GM12891 (cell line): Measurements from ENCODE around the gene KLHL36.

ENCODE experiments used
- DNase-seq: peaks from one replicate; pipeline ENCODE4 v3.0.0; 2011; ENCODE audit warnings: low spot score; ENCODE audit not compliant: insufficient read length
- FAIRE-seq: peaks from 2 replicates; lab custom pipeline; 2011; peaks lifted over from hg19 to GRCh38; lab: Jason Lieb, UNC
- PAX5 ChIP-seq: IDR thresholded peaks from 2 replicates; pipeline ENCODE4 v1.6.1; 2011; ENCODE audit warnings: low read length, moderate library complexity, mild to moderate bottlenecking; ENCODE audit not compliant: insufficient read depth, severe bottlenecking
- POLR2A ChIP-seq: IDR thresholded peaks from 2 replicates; pipeline ENCODE4 v1.6.1; 2011; ENCODE audit warnings: low read depth, low read length, control low read depth
- POLR2AphosphoS5 ChIP-seq: IDR thresholded peaks from 2 replicates; pipeline ENCODE4 v1.6.1; 2011; ENCODE audit warnings: low read depth, low read length, control low read depth
- POU2F2 ChIP-seq: IDR thresholded peaks from 2 replicates; pipeline ENCODE4 v1.6.1; 2011; ENCODE audit warnings: low read depth, mild to moderate bottlenecking, control low read depth, low read length, moderate library complexity
- SPI1 ChIP-seq: IDR thresholded peaks from 2 replicates; pipeline ENCODE4 v1.6.1; 2011; ENCODE audit warnings: low read depth, low read length, control low read depth
- TAF1 ChIP-seq: IDR thresholded peaks from 2 replicates; pipeline ENCODE4 v1.6.1; 2011; ENCODE audit warnings: low read depth, low read length, control low read depth

The KLHL36 gene

GRCh38 chr16:84607061-84607460 is 41.2 kb upstream of the KLHL36 start:
- FAIRE-seq: peak; percentile 84
- no peak for TF ChIP-seq TAF1
- TF ChIP-seq POU2F2: no peak
- TF ChIP-seq POLR2A: no peak
- TF ChIP-seq POLR2AphosphoS5: no peak
- no peak for TF ChIP-seq SPI1
- TF ChIP-seq PAX5: no peak
- no peak for DNase-seq

GRCh38 chr16:84607694-84608093 is 40.6 kb upstream of the KLHL36 start:
- TF ChIP-seq POLR2A (no peak), POLR2AphosphoS5 (no peak), SPI1 (peak; percentile 96)
- FAIRE-seq: peak; percentile 89
- DNase-seq: no peak

GRCh38 chr16:84608282-84608681 is 40.0 kb upstream of the KLHL36 start:
- no peak for DNase-seq
- TF ChIP-seq PAX5 (no peak), SPI1 (no peak)
- peak; percentile 87 for FAIRE-seq

GRCh38 chr16:84609563-84610177 is 38.6 kb upstream of the KLHL36 start:
- DNase-seq (no peak), FAIRE-seq (peak; percentile 72)
- TF ChIP-seq POLR2A (no peak), PAX5 (no peak), POLR2AphosphoS5 (no peak), TAF1 (no peak), SPI1 (no peak), POU2F2 (no peak)

- DNase-seq: no peak
- TF ChIP-seq POU2F2: no peak
- no peak for TF ChIP-seq PAX5
- no peak for TF ChIP-seq POLR2A
- TF ChIP-seq TAF1: no peak
- no peak for TF ChIP-seq SPI1
- no peak for FAIRE-seq
Measured at GRCh38 chr16:84610376-84610775, 37.9 kb upstream of the KLHL36 start.

- no peak for DNase-seq
- FAIRE-seq: peak; percentile 20
- TF ChIP-seq POU2F2 (no peak), POLR2A (no peak), PAX5 (no peak), SPI1 (no peak), POLR2AphosphoS5 (no peak), TAF1 (no peak)
Measured at GRCh38 chr16:84611041-84611440, 37.3 kb upstream of the KLHL36 start.

- FAIRE-seq: no peak
- TF ChIP-seq POLR2AphosphoS5: no peak
- no peak for TF ChIP-seq POU2F2
- DNase-seq: no peak
Measured at GRCh38 chr16:84612686-84613085, 35.6 kb upstream of the KLHL36 start.

- DNase-seq (no peak), FAIRE-seq (no peak)
- TF ChIP-seq SPI1: no peak
- TF ChIP-seq POLR2AphosphoS5: no peak
- TF ChIP-seq TAF1: no peak
- no peak for TF ChIP-seq POLR2A
- TF ChIP-seq POU2F2: no peak
- TF ChIP-seq PAX5: no peak
Measured at GRCh38 chr16:84613408-84614072, 34.8 kb upstream of the KLHL36 start.

- DNase-seq (no peak), FAIRE-seq (no peak)
- no peak for TF ChIP-seq POU2F2
Measured at GRCh38 chr16:84614073-84614459, 34.2 kb upstream of the KLHL36 start.

- TF ChIP-seq TAF1: no peak
- no peak for TF ChIP-seq POLR2AphosphoS5
- TF ChIP-seq POU2F2: no peak
- no peak for TF ChIP-seq SPI1
- TF ChIP-seq PAX5: no peak
- no peak for TF ChIP-seq POLR2A
- FAIRE-seq (no peak), DNase-seq (no peak)
Measured at GRCh38 chr16:84614623-84614967, 33.7 kb upstream of the KLHL36 start.
